ENCODE data around the gene SENP5. TPM values are rescaled to one million over a fixed set of nuclear protein-coding genes. Genes with fewer than 3 reads are reported as not detected.

Gene SENP5
- total and polyA plus RNA-seq, 2 of the 8 experiments (the other 6 are each of a cell fraction or from before 2014, with no cell fraction given), result 6.7 to 27.3 TPM

DNA sequence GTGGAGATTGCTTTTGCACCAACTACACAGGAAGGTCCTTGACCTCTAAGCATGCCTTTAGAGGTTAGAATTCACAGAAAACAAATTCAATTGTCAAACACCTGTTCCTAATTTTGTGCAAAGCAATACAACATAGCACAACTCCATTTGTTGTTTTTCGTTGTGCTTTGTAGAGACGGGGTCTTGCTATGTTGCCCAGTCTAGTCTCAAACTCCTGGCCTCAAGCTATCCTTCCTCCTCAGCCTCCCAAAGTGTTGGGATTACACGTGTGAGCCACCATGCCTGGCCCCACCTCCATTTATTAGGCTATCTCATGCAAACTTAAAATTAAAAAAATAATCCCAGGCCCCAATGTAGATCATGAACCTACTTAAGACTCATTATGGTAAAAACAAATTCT is 68.6 kb downstream of the SENP5 start (continued):
- TF ChIP-seq RNF2 (IDR thresholded peaks at IDR 0.05; ENCODE audit: borderline replicate concordance, low read depth, low read length, missing control alignments, poor library complexity, severe bottlenecking), result no peak
- TF ChIP-seq, protein P1, sequence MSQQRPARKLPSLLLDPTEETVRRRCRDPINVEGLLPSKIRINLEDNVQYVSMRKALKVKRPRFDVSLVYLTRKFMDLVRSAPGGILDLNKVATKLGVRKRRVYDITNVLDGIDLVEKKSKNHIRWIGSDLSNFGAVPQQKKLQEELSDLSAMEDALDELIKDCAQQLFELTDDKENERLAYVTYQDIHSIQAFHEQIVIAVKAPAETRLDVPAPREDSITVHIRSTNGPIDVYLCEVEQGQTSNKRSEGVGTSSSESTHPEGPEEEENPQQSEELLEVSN (IDR thresholded peaks at IDR 0.05), result no peak
- TF ChIP-seq POLR2A (IDR thresholded peaks at IDR 0.05; ENCODE audit: control extremely low read depth in 1 of 2, low read depth in 2 of 2, low read length in 2 of 2), result no peak
- TF ChIP-seq, protein P2, sequence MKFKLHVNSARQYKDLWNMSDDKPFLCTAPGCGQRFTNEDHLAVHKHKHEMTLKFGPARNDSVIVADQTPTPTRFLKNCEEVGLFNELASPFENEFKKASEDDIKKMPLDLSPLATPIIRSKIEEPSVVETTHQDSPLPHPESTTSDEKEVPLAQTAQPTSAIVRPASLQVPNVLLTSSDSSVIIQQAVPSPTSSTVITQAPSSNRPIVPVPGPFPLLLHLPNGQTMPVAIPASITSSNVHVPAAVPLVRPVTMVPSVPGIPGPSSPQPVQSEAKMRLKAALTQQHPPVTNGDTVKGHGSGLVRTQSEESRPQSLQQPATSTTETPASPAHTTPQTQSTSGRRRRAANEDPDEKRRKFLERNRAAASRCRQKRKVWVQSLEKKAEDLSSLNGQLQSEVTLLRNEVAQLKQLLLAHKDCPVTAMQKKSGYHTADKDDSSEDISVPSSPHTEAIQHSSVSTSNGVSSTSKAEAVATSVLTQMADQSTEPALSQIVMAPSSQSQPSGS (IDR thresholded peaks at IDR 0.05; ENCODE audit: low read length), result no peak
